B cell (primary cell): ENCODE data around the gene EEPD1.

Source experiments
- CTCF ChIP-seq: fragments of 200-600 bp; IDR thresholded peaks from one replicate; pipeline ENCODE4 v1.8.0; 2022; ENCODE audit warnings: antibody characterized with exemption, mild to moderate bottlenecking
- EZH2 ChIP-seq: IDR thresholded peaks from 2 replicates; pipeline ENCODE4 v1.6.1; 2012; ENCODE audit warnings: borderline replicate concordance, low read depth, mild to moderate bottlenecking, moderate library complexity, low read length; ENCODE audit not compliant: insufficient read depth, poor library complexity, severe bottlenecking

- TF ChIP-seq CTCF (no peak), EZH2 (no peak)
Measured at GRCh38 chr7:36313607-36314006, 160.6 kb downstream of the EEPD1 start.
